ENCODE results near the gene PPP1R12B.
"Not testable (repeated sequence)": the region's sequence is repeated elsewhere in the genome, so short reads cannot be mapped to it uniquely, and the experiment has no call there.

Gene PPP1R12B

DNA sequence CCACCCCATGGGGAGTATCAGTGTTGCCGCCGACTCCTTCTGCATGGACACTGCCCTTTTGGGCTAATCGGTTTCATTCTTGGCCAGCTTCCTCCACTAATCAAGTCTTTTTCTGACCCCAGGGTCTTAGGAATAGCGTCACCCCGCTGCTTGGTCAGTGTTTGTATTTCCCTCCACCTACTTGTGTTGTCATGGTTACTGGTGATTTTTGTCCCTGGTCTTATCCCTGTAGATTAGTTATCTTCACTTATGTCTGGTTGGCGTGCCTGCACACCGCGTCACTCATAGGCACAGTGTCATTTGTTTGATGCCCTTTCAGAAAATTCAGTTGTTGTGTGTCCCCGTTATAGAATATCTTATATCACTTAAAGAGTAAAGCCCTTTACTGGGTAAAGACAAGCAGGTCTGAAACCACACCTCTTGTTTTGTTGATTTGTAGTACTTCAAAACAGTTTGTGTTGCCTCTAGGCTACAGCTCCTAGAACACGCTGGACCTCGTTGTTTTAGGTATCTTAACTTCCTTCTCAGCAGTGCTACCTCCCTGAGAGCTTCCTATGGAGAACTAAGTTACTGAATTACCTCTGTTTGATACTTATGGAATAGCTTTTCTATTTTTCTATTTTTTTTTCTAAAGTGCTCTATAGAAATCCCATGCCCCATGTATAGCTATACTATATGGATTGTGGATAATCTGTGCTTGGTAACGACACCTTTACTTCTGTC is 868 bp downstream of the PPP1R12B start:
- DNase-seq (ENCODE audit: low read depth), result no peak

- DNase-seq (ENCODE audit: low read depth), result no peak
These were observed 3.2 kb downstream of the PPP1R12B start for GRCh38 chr1:202351725-202352124.

DNA sequence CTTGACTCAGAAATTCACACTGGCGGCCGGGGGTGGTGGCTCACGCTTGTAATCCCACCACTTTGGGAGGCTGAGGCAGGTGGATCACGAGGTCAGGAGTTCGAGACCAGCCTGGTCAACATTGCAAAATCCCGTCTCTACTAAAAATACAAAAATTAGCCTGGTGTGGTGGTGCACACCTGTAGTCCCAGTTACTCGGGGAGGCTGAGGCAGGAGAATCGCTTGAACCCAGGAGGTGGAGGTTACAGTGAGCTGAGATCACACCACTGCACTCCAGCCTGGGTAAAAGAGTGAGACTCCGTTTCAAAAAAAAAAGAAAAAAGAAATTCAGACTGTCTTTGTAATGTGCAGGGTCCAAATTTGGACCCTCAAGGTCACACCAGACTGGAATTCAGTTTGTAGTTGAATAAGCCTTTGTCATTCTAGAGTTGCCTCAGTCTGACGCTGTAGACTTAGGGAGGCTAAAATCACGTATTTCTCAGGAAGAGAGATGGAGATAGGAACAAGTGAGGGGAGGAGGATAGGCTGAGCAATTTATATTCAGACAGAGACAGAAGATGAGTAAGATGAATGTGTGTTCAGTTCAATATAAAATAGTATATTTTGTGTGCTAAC is 4.2 kb downstream of the PPP1R12B start:
- DNase-seq (ENCODE audit: low read depth), result not testable (repeated sequence)

DNA sequence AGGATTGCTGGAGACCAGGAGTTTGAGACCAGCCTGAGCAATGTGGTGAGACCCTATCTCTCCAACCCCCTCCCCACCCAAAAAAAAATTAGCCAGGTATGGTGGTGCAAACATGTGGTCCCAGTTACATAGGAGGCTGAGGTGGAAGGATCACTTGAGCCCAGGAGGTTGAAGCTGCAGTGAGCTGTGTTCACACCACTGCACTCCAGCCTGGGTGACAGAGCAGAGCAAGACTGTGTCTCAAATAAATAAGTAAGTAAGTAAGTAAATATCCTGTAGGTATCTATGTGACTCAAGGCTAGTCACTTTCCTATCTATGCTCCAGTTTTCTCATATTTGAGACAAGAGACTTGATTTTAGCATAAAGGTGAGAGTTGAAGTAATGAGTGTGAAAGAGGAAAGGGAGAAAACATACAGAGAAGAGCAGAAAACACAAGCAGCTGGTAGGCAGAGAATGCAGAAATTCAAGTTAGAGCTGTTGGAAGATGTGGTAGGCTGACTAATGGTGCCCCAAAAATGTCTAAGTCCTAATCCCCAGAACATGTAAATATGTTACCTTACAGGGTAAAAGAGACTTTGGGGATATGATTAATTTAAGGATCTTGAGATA is 7.5 kb downstream of the PPP1R12B start:
- no peak for DNase-seq (ENCODE audit: low read depth)

DNA sequence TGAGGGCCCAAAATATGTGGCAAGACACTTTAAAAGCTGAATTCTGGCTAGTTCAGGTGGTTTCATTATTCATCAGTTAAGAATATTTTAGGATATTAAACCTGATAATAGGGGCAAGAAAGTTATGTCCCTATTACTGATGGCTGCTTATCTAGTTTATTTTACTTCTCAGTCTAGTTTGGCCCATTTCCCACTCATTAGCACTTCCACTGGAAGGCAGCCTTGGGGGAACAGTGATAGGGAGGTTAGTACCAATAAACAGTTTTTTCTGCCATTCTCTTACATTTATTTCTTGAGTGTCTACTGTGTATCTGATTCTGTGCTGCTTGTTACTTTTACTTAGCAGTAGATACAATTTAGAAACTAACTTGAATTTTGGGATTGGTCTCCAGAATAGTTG is 9.0 kb downstream of the PPP1R12B start:
- no peak for DNase-seq (ENCODE audit: low read depth)

DNA sequence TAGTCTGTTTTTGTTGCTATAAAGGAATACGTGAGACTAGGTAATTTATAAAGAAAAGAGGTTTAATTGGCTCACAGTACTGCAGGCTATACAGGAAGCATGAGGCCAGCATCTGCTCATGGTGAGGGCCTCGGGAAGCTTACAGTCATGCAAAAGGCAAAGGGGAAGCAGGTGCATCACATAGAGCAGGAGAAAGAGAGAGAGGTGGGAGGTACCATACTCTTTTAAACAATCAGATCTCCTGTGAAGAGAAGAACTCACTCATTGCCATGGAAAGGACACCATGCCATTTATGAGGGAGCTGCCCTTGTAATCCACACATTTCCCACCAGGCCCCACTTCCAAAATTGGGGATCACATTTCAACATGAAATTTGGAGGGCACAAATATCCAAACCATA is 12.7 kb downstream of the PPP1R12B start:
- no peak for DNase-seq (ENCODE audit: low read depth)

GRCh38 chr1:202361701-202362100 is 13.2 kb downstream of the PPP1R12B start:
- DNase-seq (ENCODE audit: low read depth), result no peak

DNA sequence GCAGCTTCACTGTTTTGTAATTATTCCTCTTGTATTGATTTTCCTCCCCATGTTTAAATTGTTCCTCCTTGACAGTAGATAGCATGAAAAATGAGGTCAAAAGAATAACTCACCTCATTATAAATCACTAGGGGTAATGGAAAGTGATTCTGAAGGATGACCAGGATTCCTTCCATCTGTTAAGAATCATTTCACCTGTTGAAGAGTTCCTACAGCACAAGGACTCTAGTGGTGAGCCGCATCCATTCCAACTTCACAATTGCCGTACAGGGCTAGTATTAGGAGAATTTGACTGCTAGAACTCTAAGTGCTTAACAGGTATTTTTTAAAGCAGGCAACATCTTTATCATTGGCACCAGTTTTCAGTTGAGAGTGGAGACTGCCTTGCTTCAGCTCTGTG is 13.7 kb downstream of the PPP1R12B start:
- no peak for DNase-seq (ENCODE audit: low read depth)

DNA sequence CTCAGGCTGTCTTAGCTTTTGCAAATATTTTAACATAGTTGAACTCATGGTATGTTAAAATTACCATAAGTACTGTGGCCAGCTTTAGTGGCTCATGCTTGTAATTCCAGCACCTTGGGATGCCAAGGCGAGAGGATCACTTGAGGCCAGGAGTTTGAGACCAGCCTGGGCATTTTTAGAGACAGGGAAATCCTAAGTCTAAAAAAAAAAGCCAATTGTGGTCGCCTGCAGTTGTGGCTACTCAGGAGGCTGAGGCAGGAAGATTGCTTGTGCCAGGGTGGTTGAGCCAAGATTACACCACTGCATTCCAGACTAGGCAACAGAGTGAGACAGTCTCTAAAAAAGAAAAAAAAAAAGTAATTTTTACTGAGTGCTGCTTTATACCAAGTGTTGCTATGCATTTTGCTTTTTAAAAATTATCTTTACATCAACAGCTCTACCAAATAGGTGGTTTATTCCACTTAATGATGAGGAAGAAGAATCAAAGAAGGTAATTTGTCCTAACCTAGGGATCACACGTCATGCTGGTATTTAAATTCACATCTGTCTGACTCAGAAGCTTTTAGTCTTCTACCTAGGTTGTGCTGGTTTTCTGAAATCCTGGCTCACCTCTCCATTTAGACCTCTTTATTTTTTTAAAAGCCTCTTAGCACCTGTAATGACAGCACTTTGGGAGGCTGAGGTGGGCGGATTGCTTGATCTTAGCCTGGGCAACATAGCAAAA is 16.8 kb downstream of the PPP1R12B start:
- no peak for DNase-seq (ENCODE audit: low read depth)

- DNase-seq (ENCODE audit: low read depth), result no peak
These were observed 18.8 kb downstream of the PPP1R12B start for GRCh38 chr1:202367271-202367670.

GRCh38 chr1:202370906-202371305 is 22.4 kb downstream of the PPP1R12B start:
- DNase-seq (ENCODE audit: low read depth), result not testable (repeated sequence)

DNA sequence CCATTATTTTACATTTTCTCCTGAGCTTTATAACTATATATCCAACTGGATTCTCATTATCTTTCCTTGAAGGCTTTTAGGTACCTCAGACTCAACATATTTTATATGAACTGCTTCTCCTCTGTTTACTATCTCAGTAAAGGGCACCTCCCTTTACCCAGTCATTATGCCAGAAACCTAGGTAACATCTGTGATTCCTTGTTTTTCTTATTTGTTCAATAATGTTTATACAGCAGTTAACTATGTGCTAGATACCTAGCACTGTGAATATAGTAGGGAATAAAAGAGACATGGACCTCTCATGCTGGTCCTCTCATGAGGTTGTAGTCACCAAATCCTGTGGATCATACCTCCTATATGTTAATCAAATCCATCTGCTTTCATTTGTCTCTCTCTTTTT is 25.6 kb downstream of the PPP1R12B start:
- DNase-seq (ENCODE audit: low read depth), result no peak

GRCh38 chr1:202375175-202375574 is 26.7 kb downstream of the PPP1R12B start:
- DNase-seq (ENCODE audit: low read depth), result not testable (repeated sequence)

DNA sequence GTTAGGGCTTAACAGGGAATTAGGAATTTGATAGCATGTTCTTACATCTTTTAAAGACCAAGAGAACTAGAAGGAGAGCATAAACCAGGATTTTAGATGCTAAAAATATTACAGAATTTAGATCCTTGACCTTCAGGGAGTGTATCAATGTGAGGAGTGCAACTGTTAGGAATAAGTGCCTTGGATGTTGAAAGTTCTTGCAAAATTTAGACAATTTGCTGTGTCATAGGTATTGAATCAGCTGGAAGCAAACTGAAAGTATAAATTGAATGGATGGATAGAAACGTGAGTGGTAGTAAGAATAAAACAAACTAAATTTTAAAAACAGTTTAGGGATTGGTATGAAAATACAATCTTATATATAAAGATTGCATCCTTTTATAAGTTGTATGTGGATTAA is 27.7 kb downstream of the PPP1R12B start:
- DNase-seq (ENCODE audit: low read depth), result no peak

- not testable (repeated sequence) for DNase-seq (ENCODE audit: low read depth)
These were observed 31.5 kb downstream of the PPP1R12B start for GRCh38 chr1:202379884-202380529.

DNA sequence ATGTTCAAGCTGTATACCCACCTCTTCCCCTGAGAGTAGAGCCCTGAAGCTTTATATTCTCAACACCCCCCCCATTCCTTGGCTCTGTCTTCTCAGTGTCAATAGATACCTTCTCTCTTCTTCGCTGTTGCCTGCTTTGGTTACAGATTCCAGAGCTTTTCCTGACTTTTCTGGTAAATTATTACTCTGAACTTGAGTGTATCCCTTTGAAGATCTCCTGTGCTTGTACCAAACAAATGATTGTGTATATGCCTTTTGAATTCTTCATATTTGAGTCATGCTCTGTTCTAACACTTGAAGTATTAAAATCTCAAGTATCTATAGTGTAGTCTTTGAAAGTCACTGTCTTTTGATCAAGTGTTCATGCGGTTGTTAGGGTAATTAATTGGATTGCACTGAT is 32.0 kb downstream of the PPP1R12B start:
- DNase-seq (ENCODE audit: low read depth), result not testable (repeated sequence)

DNA sequence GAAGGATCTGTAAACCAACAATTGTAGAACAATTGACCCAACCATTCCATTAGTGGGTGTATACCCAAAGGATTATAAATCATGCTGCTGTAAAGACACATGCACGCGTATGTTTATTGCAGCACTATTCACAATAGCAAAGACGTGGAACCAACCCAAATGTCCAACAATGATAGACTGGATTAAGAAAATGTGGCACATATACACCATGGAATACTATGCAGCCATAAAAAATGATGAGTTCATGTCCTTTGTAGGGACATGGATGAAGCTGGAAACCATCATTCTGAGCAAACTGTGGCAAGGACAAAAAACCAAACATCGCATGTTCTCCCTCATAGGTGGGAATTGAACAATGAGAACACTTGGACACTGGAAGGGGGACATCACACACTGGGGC is 33.4 kb downstream of the PPP1R12B start:
- not testable (repeated sequence) for DNase-seq (ENCODE audit: low read depth)

DNA sequence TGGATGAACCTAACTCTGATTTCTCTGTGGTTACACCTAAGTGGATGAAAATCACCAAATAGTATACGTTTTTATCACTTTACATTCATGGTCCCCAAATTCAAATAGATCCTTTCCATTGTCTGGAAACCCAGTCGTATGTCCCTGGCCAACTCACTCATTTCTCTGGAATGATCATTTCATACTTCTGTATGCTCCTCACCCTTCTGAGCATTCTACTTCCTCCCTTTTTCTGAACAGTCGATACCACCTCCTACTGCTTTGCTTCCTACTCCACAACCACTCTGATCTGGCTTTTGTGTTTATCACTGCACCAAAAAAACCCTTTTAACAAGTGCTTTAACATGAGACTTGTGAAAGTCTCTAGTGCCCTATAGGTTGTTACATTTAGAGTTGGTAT is 47.3 kb downstream of the PPP1R12B start:
- DNase-seq (ENCODE audit: low read depth), result not testable (repeated sequence)

- no peak for DNase-seq (ENCODE audit: low read depth)
These were observed 48.8 kb downstream of the PPP1R12B start for GRCh38 chr1:202397256-202397655.

- not testable (repeated sequence) for DNase-seq (ENCODE audit: low read depth)
These were observed 49.9 kb downstream of the PPP1R12B start for GRCh38 chr1:202398439-202398838.

DNA sequence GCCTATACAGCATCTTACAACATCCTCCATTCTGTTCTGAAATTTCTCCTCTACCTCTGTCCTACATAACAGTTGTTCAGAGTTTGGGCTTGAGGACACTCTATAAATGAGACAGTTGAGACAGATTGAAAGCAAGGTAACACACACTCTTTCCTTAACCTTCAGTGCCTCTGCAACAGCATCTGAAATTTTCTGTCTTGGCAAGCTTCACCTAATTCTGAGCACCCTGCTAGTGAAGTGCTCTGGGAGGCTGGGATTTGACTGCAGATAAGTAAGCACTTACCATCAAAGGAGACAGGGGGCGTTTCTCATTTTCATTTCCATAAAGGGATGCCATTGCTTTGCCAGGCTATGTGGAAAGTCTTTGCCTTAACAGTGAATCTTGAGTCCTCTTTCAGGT is 53.3 kb downstream of the PPP1R12B start:
- DNase-seq (ENCODE audit: low read depth), result not testable (repeated sequence)

- not testable (repeated sequence) for DNase-seq (ENCODE audit: low read depth)
These were observed 54.9 kb downstream of the PPP1R12B start for GRCh38 chr1:202403381-202403780.
